Naive B cell (primary cell): ENCODE data around the gene USP8. TPM values are rescaled to one million over a fixed set of nuclear protein-coding genes. Genes with fewer than 3 reads are reported as not detected.
"Not testable (repeated sequence)": the region's sequence is repeated elsewhere in the genome, so short reads cannot be mapped to it uniquely, and the experiment has no call there.

ENCODE experiments used
- ATAC-seq, 2 donors: fragments of 150-1000 bp; cut with Tn5 transposase; 2 replicates each; pipeline ENCODE4 v1.10.0; 2021; ENCODE audit warnings: low read depth in 2 of 2, mild to moderate bottlenecking in 2 of 2, moderate library complexity in 2 of 2
- DNase-seq: peaks from one replicate; pipeline ENCODE4 v3.0.0; 2022
- H3K27ac Mint-ChIP-seq, 6 donors: one replicate each; pipeline ENCODE4 v1.8.0; 2020 to 2022; ENCODE audit warnings: mild to moderate bottlenecking in 6 of 6, mixed read lengths in 6 of 6, moderate library complexity in 5 of 6, inconsistent platforms in 2 of 6
- H3K27me3 Mint-ChIP-seq, 3 donors: one replicate each; pipeline ENCODE4 v1.8.0; 2021 to 2022; ENCODE audit warnings: mixed read lengths in 3 of 3, mild to moderate bottlenecking in 1 of 3
- H3K36me3 Mint-ChIP-seq, 2 donors: one replicate each; pipeline ENCODE4 v1.8.0; 2020 to 2022; ENCODE audit warnings: mixed read lengths in 2 of 2, inconsistent platforms in 1 of 2, mild to moderate bottlenecking in 1 of 2
- H3K4me1 Mint-ChIP-seq, 3 donors: one replicate each; pipeline ENCODE4 v1.8.0; 2020 to 2022; ENCODE audit warnings: mixed read lengths in 3 of 3, inconsistent platforms in 1 of 3, mild to moderate bottlenecking in 1 of 3, moderate library complexity in 1 of 3
- H3K4me3 Mint-ChIP-seq, 8 donors: one replicate each; pipeline ENCODE4 v1.8.0; 2020 to 2022; ENCODE audit warnings: mild to moderate bottlenecking in 8 of 8, mixed read lengths in 8 of 8, moderate library complexity in 8 of 8, inconsistent platforms in 2 of 8
- H3K9me3 Mint-ChIP-seq, 7 donors: one replicate each; pipeline ENCODE4 v1.8.0; 2020 to 2022; ENCODE audit warnings: mixed read lengths in 7 of 7, mild to moderate bottlenecking in 5 of 7, inconsistent platforms in 2 of 7, moderate library complexity in 1 of 7
- polyA plus RNA-seq, 6 donors: library from polyadenylated mRNA; unstranded; fragments of 300-500 nt; fragmentation: Illumina TruSeq; gene quantifications; one replicate each; pipeline ENCODE4 v1.2.3, GENCODE V29; 2021; ENCODE audit warnings: low read depth in 6 of 6

USP8 gene
- polyA plus RNA-seq, 6 donors from 2014 or later, result 62.0 to 87.5 (median 70.8) TPM

- no peaks in the 10 kb centered on the region for H3K9me3 Mint-ChIP-seq
- peaks cover 4 to 23% (median 5%) of the 10 kb centered on the region in 3 donors for H3K4me1 Mint-ChIP-seq
- H3K27me3 Mint-ChIP-seq, result no peaks in the 10 kb centered on the region
- ATAC-seq (no peak), DNase-seq (no peak)
- H3K4me3 Mint-ChIP-seq, result no peak overlapping the region
- H3K27ac Mint-ChIP-seq, result peak overlapping the region in 4 of 6 donors; percentile 13 to 71 (median 59)
- H3K36me3 Mint-ChIP-seq, result peaks cover 18 to 25% of the 10 kb centered on the region in 2 donors
These were observed 39.5 kb downstream of the USP8 start for GRCh38 chr15:50463423-50464358.

- no peak overlapping the region for H3K27ac Mint-ChIP-seq
- H3K4me1 Mint-ChIP-seq, result peaks cover 0 to 7% (median 5%) of the 10 kb centered on the region in 3 donors
- no peak for DNase-seq
- ATAC-seq, result no peak
- H3K9me3 Mint-ChIP-seq, result no peaks in the 10 kb centered on the region
- H3K4me3 Mint-ChIP-seq, result no peak overlapping the region
- H3K36me3 Mint-ChIP-seq, result peaks cover 8 to 18% of the 10 kb centered on the region in 2 donors
- H3K27me3 Mint-ChIP-seq, result no peaks in the 10 kb centered on the region
These were observed 46.9 kb downstream of the USP8 start for GRCh38 chr15:50471072-50471471.

DNA sequence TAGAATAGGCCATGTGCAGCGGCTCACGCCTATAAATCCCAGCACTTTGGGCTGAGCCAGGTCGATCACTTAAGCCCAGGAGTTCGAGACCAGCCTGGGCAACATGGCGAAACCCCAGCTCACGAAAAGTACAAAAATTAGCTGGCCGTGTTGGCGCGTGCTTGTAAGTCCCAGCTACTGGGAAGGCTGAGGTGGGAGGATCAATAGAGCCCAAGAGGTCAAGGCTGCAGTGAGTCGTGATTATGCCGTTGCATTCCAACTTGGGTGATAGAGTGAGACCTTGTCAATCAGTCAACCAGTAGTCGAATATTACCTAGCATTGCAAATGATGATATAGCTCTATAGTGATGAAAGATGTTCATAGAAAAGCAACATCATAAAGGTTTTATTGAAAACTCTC, 51.9 kb downstream of the USP8 start:
- no peak for ATAC-seq
- Mint-ChIP-seq H3K36me3 (peaks cover 19 to 28% of the 10 kb centered on the region in 2 donors), H3K27me3 (no peaks in the 10 kb centered on the region), H3K4me3 (no peak overlapping the region), H3K27ac (no peak overlapping the region), H3K9me3 (no peaks in the 10 kb centered on the region), H3K4me1 (peaks cover 5 to 7% (median 7%) of the 10 kb centered on the region in 3 donors)
- DNase-seq, result no peak

DNA sequence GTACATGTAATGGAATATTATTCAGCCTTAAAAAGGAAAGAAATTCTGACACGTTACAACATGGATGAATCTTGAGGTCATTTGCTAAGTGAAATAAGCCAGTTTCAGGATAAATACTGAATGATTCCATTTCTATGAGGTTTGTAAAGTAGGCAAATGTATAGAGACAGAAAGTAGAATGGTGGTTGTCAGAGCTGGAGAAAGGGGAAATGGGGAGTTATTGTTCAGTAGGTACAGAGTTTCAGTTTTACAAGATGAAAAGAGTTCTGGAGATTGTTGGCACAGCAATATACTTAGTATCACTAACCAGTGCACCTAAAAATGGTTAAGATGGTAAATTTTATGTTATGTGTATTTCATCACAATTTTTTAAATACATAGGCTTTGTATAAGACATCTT, 60.6 kb downstream of the USP8 start:
- Mint-ChIP-seq H3K4me3 (peak overlapping the region in 7 of 8 donors; percentile 33 to 80 (median 73)), H3K9me3 (peaks cover 0 to 4% (median 0%) of the 10 kb centered on the region in 7 donors), H3K27me3 (no peaks in the 10 kb centered on the region), H3K27ac (peak overlapping the region in 5 of 6 donors; percentile 46 to 78 (median 70)), H3K4me1 (peaks cover 21 to 69% (median 25%) of the 10 kb centered on the region in 3 donors), H3K36me3 (peaks cover 20 to 22% of the 10 kb centered on the region in 2 donors)
- DNase-seq (peak; percentile 29), ATAC-seq (peak; percentile 82 to 91)

- peak overlapping the region in 5 of 6 donors; percentile 46 to 78 (median 70) for H3K27ac Mint-ChIP-seq
- peak; percentile 39 to 41 for ATAC-seq
- no peaks in the 10 kb centered on the region for H3K27me3 Mint-ChIP-seq
- peaks cover 20 to 69% (median 25%) of the 10 kb centered on the region in 3 donors for H3K4me1 Mint-ChIP-seq
- peaks cover 22% of the 10 kb centered on the region in 2 donors for H3K36me3 Mint-ChIP-seq
- peak overlapping the region in 6 of 8 donors; percentile 33 to 80 (median 74) for H3K4me3 Mint-ChIP-seq
- H3K9me3 Mint-ChIP-seq, result peaks cover 0 to 4% (median 0%) of the 10 kb centered on the region in 7 donors
- no peak for DNase-seq
These were observed 61.2 kb downstream of the USP8 start for GRCh38 chr15:50485389-50485788.

GRCh38 chr15:50487287-50487686, 63.1 kb downstream of the USP8 start:
- peaks cover 13 to 16% of the 10 kb centered on the region in 2 donors for H3K36me3 Mint-ChIP-seq
- peak overlapping the region in 2 of 8 donors; percentile 36 to 67 for H3K4me3 Mint-ChIP-seq

GRCh38 chr15:50493625-50494024, 69.4 kb downstream of the USP8 start:
- H3K27me3 Mint-ChIP-seq, result no peaks in the 10 kb centered on the region
- no peak for ATAC-seq
- peak overlapping the region in 3 of 6 donors; percentile 36 to 79 (median 38) for H3K27ac Mint-ChIP-seq
- H3K4me1 Mint-ChIP-seq, result peaks cover 0 to 6% (median 0%) of the 10 kb centered on the region in 3 donors
- H3K9me3 Mint-ChIP-seq, result no peaks in the 10 kb centered on the region
- H3K36me3 Mint-ChIP-seq, result peaks cover 25 to 27% of the 10 kb centered on the region in 2 donors
- H3K4me3 Mint-ChIP-seq, result no peak overlapping the region
- DNase-seq, result no peak

More at GRCh38 chr15:50487287-50487686, 63.1 kb downstream of the USP8 start:
- H3K27ac Mint-ChIP-seq, result peak overlapping the region in 5 of 6 donors; percentile 57 to 83 (median 69)
- H3K27me3 Mint-ChIP-seq, result no peaks in the 10 kb centered on the region
- peaks cover 0 to 4% (median 0%) of the 10 kb centered on the region in 7 donors for H3K9me3 Mint-ChIP-seq
- DNase-seq (no peak), ATAC-seq (no peak)
- peaks cover 8 to 55% (median 14%) of the 10 kb centered on the region in 3 donors for H3K4me1 Mint-ChIP-seq

- not testable (repeated sequence) for H3K4me3 Mint-ChIP-seq
- H3K27ac Mint-ChIP-seq, result peak overlapping the region in 1 of 6 donors; percentile 38
These were observed 70.3 kb downstream of the USP8 start for GRCh38 chr15:50494547-50494946.

DNA sequence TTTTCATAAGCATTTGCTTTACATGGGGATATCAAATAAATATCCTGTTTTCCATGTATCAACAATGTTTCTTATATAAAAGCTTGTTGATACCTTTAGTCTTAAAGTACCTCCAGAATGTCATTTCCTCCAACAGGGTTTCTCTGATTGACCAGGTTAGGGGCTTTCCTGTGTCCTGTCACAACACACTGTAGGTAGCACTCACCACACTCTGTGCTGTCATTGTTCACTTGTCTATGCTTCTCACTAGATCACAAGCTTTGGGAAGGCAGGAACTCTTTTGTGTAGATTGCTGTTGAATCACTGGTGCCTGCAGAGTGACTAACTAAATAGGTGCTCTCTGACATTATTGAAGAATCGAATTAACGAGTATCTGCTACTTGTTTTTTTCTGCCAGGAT, 72.5 kb downstream of the USP8 start:
- Mint-ChIP-seq H3K4me3 (no peak overlapping the region), H3K27ac (peak overlapping the region in 3 of 6 donors; percentile 47 to 57 (median 50)), H3K9me3 (no peaks in the 10 kb centered on the region), H3K36me3 (peaks cover 12 to 16% of the 10 kb centered on the region in 2 donors), H3K27me3 (no peaks in the 10 kb centered on the region), H3K4me1 (peaks cover 7 to 15% (median 7%) of the 10 kb centered on the region in 3 donors)
- no peak for DNase-seq
- no peak for ATAC-seq

More at GRCh38 chr15:50494547-50494946, 70.3 kb downstream of the USP8 start:
- DNase-seq, ATAC-seq, H3K4me1 Mint-ChIP-seq, H3K9me3 Mint-ChIP-seq, H3K27me3 Mint-ChIP-seq: not testable (repeated sequence)
- peaks cover 25 to 27% of the 10 kb centered on the region in 2 donors for H3K36me3 Mint-ChIP-seq

- H3K4me3 Mint-ChIP-seq, result peak overlapping the region in 1 of 8 donors; percentile 10
- DNase-seq, result no peak
- no peaks in the 10 kb centered on the region for H3K27me3 Mint-ChIP-seq
- peaks cover 0 to 6% of the 10 kb centered on the region in 2 donors for H3K36me3 Mint-ChIP-seq
- no peak for ATAC-seq
- H3K9me3 Mint-ChIP-seq, result no peaks in the 10 kb centered on the region
- H3K27ac Mint-ChIP-seq, result peak overlapping the region in 5 of 6 donors; percentile 13 to 71 (median 59)
- H3K4me1 Mint-ChIP-seq, result peaks cover 7 to 20% (median 7%) of the 10 kb centered on the region in 3 donors
These were observed 76.1 kb downstream of the USP8 start for GRCh38 chr15:50500352-50500751.

DNA sequence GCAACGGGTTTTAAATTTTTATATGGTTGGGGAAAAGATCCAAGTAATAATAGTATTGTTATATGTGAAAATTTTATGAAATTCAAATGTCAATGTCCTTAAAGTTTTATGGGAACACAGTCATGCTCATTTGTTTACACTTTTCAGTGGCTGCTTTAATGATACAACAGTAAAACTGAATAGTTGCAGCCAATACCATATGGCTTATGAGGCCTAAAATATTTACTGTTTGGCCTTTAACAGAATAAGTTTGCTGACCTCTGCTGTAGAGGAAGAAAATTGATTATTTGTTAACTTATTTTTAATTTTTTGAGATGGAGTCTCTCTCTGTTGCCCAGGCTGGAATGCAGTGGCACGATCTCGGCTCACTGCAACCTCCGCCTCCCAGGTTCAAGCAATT, 77.6 kb downstream of the USP8 start:
- Mint-ChIP-seq H3K36me3 (no peaks in the 10 kb centered on the region), H3K4me3 (no peak overlapping the region), H3K27me3 (no peaks in the 10 kb centered on the region), H3K27ac (peak overlapping the region in 1 of 6 donors; percentile 79), H3K4me1 (peaks cover 7 to 20% (median 7%) of the 10 kb centered on the region in 3 donors), H3K9me3 (no peaks in the 10 kb centered on the region)
- no peak for DNase-seq
- no peak for ATAC-seq

DNA sequence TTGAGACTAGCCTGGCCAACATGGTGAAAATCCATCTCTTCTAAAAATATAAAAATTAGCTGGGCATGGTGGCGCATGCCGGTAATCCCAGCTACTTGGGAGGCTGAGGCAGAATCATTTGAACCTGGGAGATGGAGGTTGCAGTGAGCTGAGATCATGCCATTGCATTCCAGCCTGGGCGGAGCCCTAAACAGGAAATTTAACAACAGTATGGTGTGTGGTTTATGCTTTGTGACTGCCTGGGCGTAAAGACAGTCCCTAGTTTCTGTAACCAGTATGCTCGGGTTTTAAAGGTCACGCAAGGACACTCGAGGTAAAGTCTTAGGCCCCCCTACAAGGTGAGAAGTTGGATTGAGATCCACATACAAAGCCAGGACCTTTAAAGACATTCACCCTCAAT, 78.9 kb downstream of the USP8 start:
- no peak for ATAC-seq
- Mint-ChIP-seq H3K27ac (peak overlapping the region in 2 of 6 donors; percentile 33 to 84), H3K4me1 (peaks cover 7 to 20% (median 7%) of the 10 kb centered on the region in 3 donors)

DNA sequence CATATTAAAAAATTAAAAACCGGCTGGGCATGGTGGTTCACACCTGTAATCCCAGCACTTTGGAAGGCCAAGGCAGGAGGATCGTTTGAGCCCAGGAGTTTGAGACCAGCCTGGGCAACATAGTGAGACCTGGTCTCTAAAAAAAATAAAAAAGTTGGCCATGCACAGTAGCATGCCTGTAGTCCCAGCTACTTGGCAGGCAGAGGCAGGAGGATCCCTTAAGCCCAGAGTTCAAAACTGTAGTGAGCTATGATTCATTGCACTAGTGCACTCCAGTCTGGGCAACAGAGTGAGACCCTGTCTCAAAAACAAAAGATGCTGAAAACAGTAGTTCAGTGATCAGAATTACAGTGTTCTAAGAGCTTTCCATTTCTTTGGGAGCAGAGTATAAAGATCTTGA, 81.5 kb downstream of the USP8 start:
- not testable (repeated sequence) for DNase-seq, H3K27me3 Mint-ChIP-seq, H3K36me3 Mint-ChIP-seq, H3K9me3 Mint-ChIP-seq, H3K4me3 Mint-ChIP-seq, ATAC-seq
- peak overlapping the region in 2 of 6 donors; percentile 59 to 75 for H3K27ac Mint-ChIP-seq
- peaks cover 2 to 15% (median 3%) of the 10 kb centered on the region in 3 donors for H3K4me1 Mint-ChIP-seq

More for the DNA sequence above, 78.9 kb downstream of the USP8 start:
- no peaks in the 10 kb centered on the region for H3K27me3 Mint-ChIP-seq
- no peak overlapping the region for H3K4me3 Mint-ChIP-seq
- DNase-seq, result no peak
- H3K9me3 Mint-ChIP-seq, result no peaks in the 10 kb centered on the region
- no peaks in the 10 kb centered on the region for H3K36me3 Mint-ChIP-seq
